Prostate gland (tissue), 2 donors: Measurements from ENCODE around the gene TLCD5. TPM values are rescaled to one million over a fixed set of nuclear protein-coding genes. Genes with fewer than 3 reads are reported as not detected.

Experiments
- DNase-seq: peaks from one replicate; pipeline ENCODE4 v3.0.0-alpha.2; 2019; ENCODE audit warnings: low spot score
- H3K27ac ChIP-seq, 2 donors: fragments of 200-600 bp; sonication (generic); 2 replicates each; pipeline ENCODE4 v1.5.1; 2017 to 2019
- H3K27me3 ChIP-seq: fragments of 200-600 bp; sonication (generic); replicated peaks from 2 replicates; pipeline ENCODE4 v1.5.1; 2019; ENCODE audit not compliant: insufficient read depth
- H3K36me3 ChIP-seq, 2 donors: fragments of 200-600 bp; sonication (generic); 1 replicate in 1 of 2; 2 replicates in 1 of 2; pipeline versions ENCODE4 v1.5.1 to v1.8.1; 2017 to 2019
- H3K4me1 ChIP-seq: fragments of 200-600 bp; sonication (generic); replicated peaks from 2 replicates; pipeline ENCODE4 v1.5.1; 2019
- H3K4me3 ChIP-seq, 2 donors: fragments of 200-600 bp; sonication (generic); 2 replicates each; pipeline ENCODE4 v1.5.1; 2017 to 2019
- H3K9me3 ChIP-seq: fragments of 200-600 bp; sonication (generic); 2 replicates; pipeline ENCODE4 v1.5.1; 2017
- CTCF ChIP-seq, 4 experiments: fragments of 200-600 bp in 2 of 4; fragments of 450-650 bp in 2 of 4; sonication (generic) in 2 of 4; IDR thresholded peaks; 1 replicate in 3 of 4; 2 replicates in 1 of 4; pipeline ENCODE4 v1.5.1; 2016 to 2019; ENCODE audit warnings: antibody characterized with exemption in 4 of 4, mild to moderate bottlenecking in 2 of 4, moderate library complexity in 2 of 4
- POLR2A ChIP-seq: fragments of 450-650 bp; IDR thresholded peaks from one replicate; pipeline ENCODE4 v1.6.1; 2016; ENCODE audit warnings: antibody characterized with exemption, mild to moderate bottlenecking
- POLR2AphosphoS5 ChIP-seq: sonication (generic); formaldehyde crosslinking; IDR thresholded peaks from one replicate; pipeline ENCODE4 v1.6.1; 2017; ENCODE audit warnings: antibody characterized with exemption
- WGBS: methylation state at CpG from one replicate; pipeline ENCODE4 v1.1.5; 2018; 5-methylcytosine and 5-hydroxymethylcytosine counted together
- intact Hi-C: fragments of 100-400 bp; cut with DNase I; formaldehyde crosslinking; loops from one replicate; pipeline ENCODE4 v1.14.2; 2022
- total RNA-seq, 2 donors: library from RNA; depleted of rRNA; stranded (reverse); fragments of >200 nt; gene quantifications; one replicate each; pipeline ENCODE4 v1.1.0, GENCODE V29; 2016

TLCD5 gene
- total RNA-seq, 2 donors from 2014 or later = 7.8 to 10.6 TPM

GRCh38 chr11:120342226-120342625 lies 17.1 kb downstream of the TLCD5 start:
- Histone ChIP-seq H3K27ac (no peak overlapping the region), H3K36me3 (no peaks in the 10 kb centered on the region), H3K27me3 (no peaks in the 10 kb centered on the region), H3K4me1 (peaks cover 8% of the 10 kb centered on the region), H3K4me3 (no peak overlapping the region), H3K9me3 (no peaks in the 10 kb centered on the region)
- TF ChIP-seq POLR2A = no peak
- no peak for TF ChIP-seq CTCF (IDR thresholded peaks at IDR 0.05)
- no peak for TF ChIP-seq POLR2AphosphoS5
- 47% methylated on average over 3 of the region's 3 CpGs for WGBS
- DNase-seq = no peak
- intact Hi-C loops = no loop called here

- DNase-seq = no peak
- 85% methylated on average over 3 of the region's 3 CpGs for WGBS
- Histone ChIP-seq H3K9me3 (no peaks in the 10 kb centered on the region), H3K4me3 (no peak overlapping the region), H3K36me3 (no peaks in the 10 kb centered on the region), H3K27me3 (no peaks in the 10 kb centered on the region), H3K27ac (no peak overlapping the region), H3K4me1 (peaks cover 8% of the 10 kb centered on the region)
- intact Hi-C loops = no loop called here
- TF ChIP-seq POLR2AphosphoS5 = no peak
- TF ChIP-seq CTCF (IDR thresholded peaks at IDR 0.05) = no peak
- TF ChIP-seq POLR2A = no peak
These were observed 17.6 kb downstream of the TLCD5 start for GRCh38 chr11:120342678-120343077.

GRCh38 chr11:120343429-120343828 lies 18.3 kb downstream of the TLCD5 start:
- TF ChIP-seq POLR2A (no peak), POLR2AphosphoS5 (no peak), CTCF (IDR thresholded peaks at IDR 0.05) (no peak)
- intact Hi-C loops = no loop called here
- no peak overlapping the region for H3K27ac ChIP-seq

GRCh38 chr11:120344302-120345004 lies 19.4 kb downstream of the TLCD5 start:
- TF ChIP-seq POLR2A (no peak), CTCF (IDR thresholded peaks at IDR 0.05) (no peak), POLR2AphosphoS5 (no peak)
- intact Hi-C loops = no loop called here
- DNase-seq = no peak
- no peaks in the 10 kb centered on the region for H3K27me3 ChIP-seq
- H3K4me1 ChIP-seq = peaks cover 8% of the 10 kb centered on the region
- 38% methylated on average over 1 of the region's 1 CpG for WGBS
- no peaks in the 10 kb centered on the region for H3K9me3 ChIP-seq
- H3K36me3 ChIP-seq = no peaks in the 10 kb centered on the region
- H3K27ac ChIP-seq = no peak overlapping the region
- no peak overlapping the region for H3K4me3 ChIP-seq

More at GRCh38 chr11:120343429-120343828, 18.3 kb downstream of the TLCD5 start:
- Histone ChIP-seq H3K4me3 (no peak overlapping the region), H3K36me3 (no peaks in the 10 kb centered on the region), H3K27me3 (no peaks in the 10 kb centered on the region), H3K9me3 (no peaks in the 10 kb centered on the region), H3K4me1 (peaks cover 8% of the 10 kb centered on the region)
- no peak for DNase-seq
- WGBS = 77% methylated on average over 2 of the region's 2 CpGs

- Histone ChIP-seq H3K36me3 (no peaks in the 10 kb centered on the region), H3K9me3 (no peaks in the 10 kb centered on the region), H3K4me3 (no peak overlapping the region), H3K4me1 (peaks cover 8% of the 10 kb centered on the region), H3K27me3 (no peaks in the 10 kb centered on the region), H3K27ac (no peak overlapping the region)
- TF ChIP-seq CTCF (IDR thresholded peaks at IDR 0.05) (no peak), POLR2AphosphoS5 (no peak), POLR2A (no peak)
- WGBS = 17% methylated on average over 1 of the region's 1 CpG
- intact Hi-C loops = no loop called here
- no peak for DNase-seq
These were observed 21.1 kb downstream of the TLCD5 start for GRCh38 chr11:120346233-120346632.
